Esophagus squamous epithelium (tissue), 5 donors: ENCODE results near the gene ZNF324. TPM values are rescaled to one million over a fixed set of nuclear protein-coding genes. Genes with fewer than 3 reads are reported as not detected.

ENCODE experiments used
- DNase-seq: peaks from one replicate; lab custom pipeline; 2025; lab: John Stamatoyannopoulos, UW
- H3K27ac ChIP-seq, 4 donors: fragments of 200-600 bp; sonication (generic); one replicate each; pipeline ENCODE4 v1.5.1; 2016 to 2019; ENCODE audit warnings: mild to moderate bottlenecking in 1 of 4
- H3K27me3 ChIP-seq, 4 donors: fragments of 200-600 bp; sonication (generic); 1 replicate in 3 of 4; 2 replicates in 1 of 4; pipeline versions ENCODE4 v1.5.1 to v1.6.0; 2017 to 2021; ENCODE audit warnings: antibody characterized with exemption in 1 of 4
- H3K36me3 ChIP-seq, 3 donors: fragments of 200-600 bp; sonication (generic); one replicate each; pipeline ENCODE4 v1.5.1; 2016 to 2019
- H3K4me1 ChIP-seq, 3 donors: fragments of 200-600 bp; sonication (generic); one replicate each; pipeline ENCODE4 v1.5.1; 2017 to 2019
- H3K4me3 ChIP-seq, 4 donors: fragments of 200-600 bp; sonication (generic); 1 replicate in 3 of 4; 2 replicates in 1 of 4; pipeline ENCODE4 v1.5.1; 2016 to 2019; ENCODE audit warnings: mild to moderate bottlenecking in 2 of 4, moderate library complexity in 1 of 4
- H3K9me3 ChIP-seq, 3 donors: fragments of 200-600 bp; sonication (generic); one replicate each; pipeline ENCODE4 v1.5.1; 2016 to 2019
- CTCF ChIP-seq, 6 experiments: fragments of 450-650 bp in 4 of 6; fragments of 200-600 bp in 2 of 6; sonication (generic) in 2 of 6; IDR thresholded peaks; one replicate each; pipeline ENCODE4 v1.5.1; 2016 to 2019; ENCODE audit warnings: antibody characterized with exemption in 6 of 6, mild to moderate bottlenecking in 4 of 6, moderate library complexity in 4 of 6
- POLR2A ChIP-seq, 4 donors: fragments of 450-650 bp; IDR thresholded peaks; one replicate each; pipeline ENCODE4 v1.6.1; 2017; ENCODE audit warnings: antibody characterized with exemption in 4 of 4, mild to moderate bottlenecking in 4 of 4, moderate library complexity in 3 of 4
- WGBS, 2 donors: methylation state at CpG; one replicate each; pipeline ENCODE4 v1.1.5; 2018; 5-methylcytosine and 5-hydroxymethylcytosine counted together
- intact Hi-C: fragments of 100-400 bp; cut with DNase I; formaldehyde crosslinking; loops from one replicate; pipeline ENCODE4 v1.15.0; 2022
- total RNA-seq, 4 donors: library from RNA; depleted of rRNA; stranded (reverse); fragments of >200 nt; gene quantifications; one replicate each; pipeline ENCODE4 v1.1.0, GENCODE V29; 2016
- donor health status: DM: yes; HTN: yes; CAD: no.

Gene ZNF324
- 10 to 100 TPM; 13.5 to 25.4 (median 20.2) TPM for total RNA-seq

- Histone ChIP-seq H3K27ac (peak within 1 kb of the TSS; percentile 81 to 88 (median 87)), H3K4me1 (peaks cover 12 to 27% (median 14%) of the 10 kb centered on the region in 3 donors), H3K4me3 (peak within 1 kb of the TSS; percentile 76 to 100 (median 90)), H3K36me3 (peaks cover 14 to 31% (median 21%) of the 10 kb centered on the region in 3 donors), H3K9me3 (no peaks in the 10 kb centered on the region), H3K27me3 (no peaks in the 10 kb centered on the region)
- intact Hi-C loops, result no loop called here
- TF ChIP-seq POLR2A (IDR thresholded peaks at IDR 0.05), result peak in 2 of 4 donors; percentile 29 to 59
- peak in 1 of 6 experiments; percentile 5 for TF ChIP-seq CTCF (IDR thresholded peaks at IDR 0.05)
- DNase-seq, result peak; percentile 91
- 0% methylated on average over 2 of the region's 92 CpGs; no CpG with 5 or more reads in 1 of the 2 donors for WGBS, 2 donors
Observed at GRCh38 chr19:58466760-58467589, at the start of gene ZNF324. ZNF324 (plus strand) TSS chr19:58467080; CDS start chr19:58469186, 2,106 bp downstream.

DNA sequence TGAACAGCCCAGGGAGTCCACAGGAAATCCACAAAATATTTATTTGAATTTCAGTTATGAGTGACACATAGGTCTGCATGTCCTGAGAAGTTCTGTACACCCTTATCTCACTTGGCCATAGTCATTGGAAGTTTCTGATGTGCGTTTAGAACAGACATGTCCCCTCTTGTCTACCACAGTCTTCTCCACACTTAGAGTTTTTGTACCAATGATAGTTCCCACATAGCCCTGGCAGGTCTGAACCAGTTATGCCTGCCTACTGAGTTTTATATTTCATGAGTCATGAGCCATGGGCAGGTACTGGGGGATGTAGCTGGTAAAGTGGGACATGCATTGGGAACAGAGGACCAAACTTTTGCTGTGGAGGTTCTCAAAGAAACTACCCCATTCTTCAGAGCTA, 38.3 kb upstream of the ZNF324 start:
- intact Hi-C loops, result no loop called here
- H3K9me3 ChIP-seq, result peaks cover 10 to 89% (median 55%) of the 10 kb centered on the region in 3 donors
- no peak for TF ChIP-seq POLR2A (IDR thresholded peaks at IDR 0.05)
- no peak for TF ChIP-seq CTCF (IDR thresholded peaks at IDR 0.05)
- H3K36me3 ChIP-seq, result peaks cover 0 to 32% (median under 1%) of the 10 kb centered on the region in 3 donors
- 25 to 36% methylated on average over 1 of the region's 1 CpG for WGBS, 2 donors
- H3K27me3 ChIP-seq, result no peaks in the 10 kb centered on the region
- no peak for DNase-seq
- peaks cover 0 to 3% (median 0%) of the 10 kb centered on the region in 3 donors for H3K4me1 ChIP-seq
- no peak overlapping the region for H3K4me3 ChIP-seq
- no peak overlapping the region for H3K27ac ChIP-seq

DNA sequence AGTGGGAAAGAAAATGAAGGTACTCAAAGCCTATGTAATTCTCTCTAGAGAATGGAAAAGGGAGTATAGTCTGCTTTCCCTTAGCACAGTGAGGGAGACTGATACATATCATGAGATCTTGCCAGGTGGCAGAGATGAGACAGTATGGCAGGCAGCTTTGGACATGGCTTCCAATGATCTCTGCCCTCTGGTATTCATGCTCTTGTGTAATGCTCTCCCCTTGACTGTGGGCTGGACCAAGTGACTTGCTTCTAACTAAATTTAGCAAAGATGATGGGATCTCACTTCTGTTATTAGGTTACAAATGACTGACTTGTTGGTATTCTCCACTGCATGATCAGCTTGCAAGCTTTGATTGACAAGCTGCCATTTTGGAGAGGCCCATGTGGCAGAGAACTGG, 37.1 kb upstream of the ZNF324 start:
- Histone ChIP-seq H3K36me3 (peaks cover 10 to 43% (median 12%) of the 10 kb centered on the region in 3 donors), H3K9me3 (peaks cover 19 to 96% (median 67%) of the 10 kb centered on the region in 3 donors), H3K4me1 (peaks cover 0 to 3% (median 0%) of the 10 kb centered on the region in 3 donors), H3K27ac (no peak overlapping the region), H3K4me3 (no peak overlapping the region), H3K27me3 (no peaks in the 10 kb centered on the region)
- intact Hi-C loops, result no loop called here
- DNase-seq, result no peak
- no peak for TF ChIP-seq POLR2A (IDR thresholded peaks at IDR 0.05)
- TF ChIP-seq CTCF (IDR thresholded peaks at IDR 0.05), result no peak

- Histone ChIP-seq H3K27me3 (no peaks in the 10 kb centered on the region), H3K9me3 (peaks cover 25 to 100% (median 97%) of the 10 kb centered on the region in 3 donors), H3K4me3 (no peak overlapping the region), H3K27ac (no peak overlapping the region), H3K4me1 (peaks cover under 1 to 5% (median 2%) of the 10 kb centered on the region in 3 donors), H3K36me3 (peaks cover 19 to 80% (median 38%) of the 10 kb centered on the region in 3 donors)
- intact Hi-C loops, result no loop called here
- DNase-seq, result no peak
- WGBS, 2 donors, result 94 to 97% methylated on average over 2 of the region's 2 CpGs
- TF ChIP-seq CTCF (IDR thresholded peaks at IDR 0.05) (no peak), POLR2A (IDR thresholded peaks at IDR 0.05) (no peak)
Observed at GRCh38 chr19:58434217-58434616, 32.7 kb upstream of the ZNF324 start.
